OCI-LY1 (cell line): ENCODE data around the gene DUS3L.

Source experiments
- H2AFZ ChIP-seq: fragments of 200-600 bp; sonication (generic), shearing (Covaris generic); 2 replicates; pipeline ENCODE4 v1.6.0; 2014; ENCODE audit warnings: antibody characterized with exemption, mild to moderate bottlenecking, low read length
- H3F3A ChIP-seq: fragments of 200-600 bp; sonication (generic), shearing (Covaris generic); 2 replicates; pipeline ENCODE4 v1.6.0; 2014; ENCODE audit warnings: mild to moderate bottlenecking, antibody characterized with exemption, low read length, moderate library complexity; ENCODE audit not compliant: insufficient read depth
- H3K27ac ChIP-seq: fragments of 200-600 bp; sonication (generic); 2 replicates; pipeline ENCODE4 v1.5.1; 2014; ENCODE audit warnings: low read length, mixed run types, mild to moderate bottlenecking, low read depth; ENCODE audit not compliant: poor library complexity, severe bottlenecking
- H3K27me3 ChIP-seq: fragments of 200-600 bp; sonication (generic); 2 replicates; pipeline ENCODE4 v1.6.0; 2014; ENCODE audit warnings: antibody characterized with exemption, mild to moderate bottlenecking, low read length, moderate library complexity; ENCODE audit not compliant: insufficient read depth
- H3K36me3 ChIP-seq: fragments of 200-600 bp; sonication (generic); 2 replicates; pipeline ENCODE4 v1.6.1; 2014; ENCODE audit warnings: mild to moderate bottlenecking, antibody characterized with exemption, low read length, moderate library complexity, mixed read lengths; ENCODE audit not compliant: insufficient read depth
- H3K4me1 ChIP-seq: fragments of 200-600 bp; sonication (generic); 2 replicates; pipeline ENCODE4 v1.5.1; 2014; ENCODE audit warnings: mild to moderate bottlenecking, low read length, moderate library complexity; ENCODE audit not compliant: insufficient read depth, severe bottlenecking
- H3K4me2 ChIP-seq: fragments of 200-600 bp; sonication (generic), shearing (Covaris generic); 2 replicates; pipeline ENCODE4 v1.6.1; 2014; ENCODE audit warnings: low read length
- H3K4me3 ChIP-seq: fragments of 200-600 bp; sonication (generic); 2 replicates; pipeline ENCODE4 v1.5.1; 2014; ENCODE audit warnings: low read length, low read depth, mild to moderate bottlenecking, mixed read lengths; ENCODE audit not compliant: poor library complexity, severe bottlenecking
- H3K79me2 ChIP-seq: fragments of 200-600 bp; shearing (Covaris generic); 2 replicates; pipeline ENCODE4 v1.6.1; 2016; ENCODE audit warnings: mixed run types, low read length, mixed read lengths; ENCODE audit not compliant: insufficient read depth
- H3K9ac ChIP-seq: fragments of 200-600 bp; sonication (generic), shearing (Covaris generic); 2 replicates; pipeline ENCODE4 v1.6.1; 2014; ENCODE audit warnings: mild to moderate bottlenecking, low read length, mixed read lengths
- H3K9me2 ChIP-seq: fragments of 200-600 bp; sonication (generic), shearing (Covaris generic); 2 replicates; pipeline ENCODE4 v1.6.1; 2014; ENCODE audit warnings: low read depth, mild to moderate bottlenecking, low read length, mixed read lengths
- H3K9me3 ChIP-seq: fragments of 200-600 bp; shearing (Covaris generic); 2 replicates; pipeline ENCODE4 v1.6.1; 2014; ENCODE audit warnings: low read length, mixed read lengths
- H4K20me1 ChIP-seq: fragments of 200-600 bp; sonication (generic), shearing (Covaris generic); 2 replicates; pipeline ENCODE4 v1.6.0; 2016; ENCODE audit warnings: mild to moderate bottlenecking, low read length; ENCODE audit not compliant: insufficient read depth
- EZH2 ChIP-seq: fragments of 200-600 bp; sonication (generic), shearing (Covaris generic); IDR thresholded peaks from 2 replicates; pipeline ENCODE4 v1.8.0; 2017; ENCODE audit warnings: borderline replicate concordance, mixed run types, mild to moderate bottlenecking, antibody characterized with exemption, low read length, moderate library complexity, mixed read lengths
- TF ChIP-seq, protein P1 (sequence below): fragments of 200-600 bp; sonication (generic), shearing (Covaris generic); IDR thresholded peaks from 2 replicates; pipeline ENCODE4 v1.5.1; 2017; ENCODE audit warnings: mild to moderate bottlenecking, antibody characterized with exemption, low read length, moderate library complexity, mixed read lengths

Gene DUS3L

GRCh38 chr19:5795382-5795919 lies 4.5 kb upstream of the DUS3L start:
- Histone ChIP-seq H4K20me1 (no peaks in the 10 kb centered on the region), H3K27me3 (no peaks in the 10 kb centered on the region), H3K4me3 (no peak overlapping the region), H3K36me3 (no peaks in the 10 kb centered on the region), H2AFZ (no peak overlapping the region), H3K9ac (no peak overlapping the region), H3K9me2 (no peaks in the 10 kb centered on the region), H3K79me2 (no peaks in the 10 kb centered on the region), H3K4me1 (no peaks in the 10 kb centered on the region), H3K27ac (no peak overlapping the region), H3K4me2 (no peak overlapping the region), H3K9me3 (no peaks in the 10 kb centered on the region), H3F3A (no peaks in the 10 kb centered on the region)
- TF ChIP-seq EZH2 = no peak
- TF ChIP-seq, protein P1, sequence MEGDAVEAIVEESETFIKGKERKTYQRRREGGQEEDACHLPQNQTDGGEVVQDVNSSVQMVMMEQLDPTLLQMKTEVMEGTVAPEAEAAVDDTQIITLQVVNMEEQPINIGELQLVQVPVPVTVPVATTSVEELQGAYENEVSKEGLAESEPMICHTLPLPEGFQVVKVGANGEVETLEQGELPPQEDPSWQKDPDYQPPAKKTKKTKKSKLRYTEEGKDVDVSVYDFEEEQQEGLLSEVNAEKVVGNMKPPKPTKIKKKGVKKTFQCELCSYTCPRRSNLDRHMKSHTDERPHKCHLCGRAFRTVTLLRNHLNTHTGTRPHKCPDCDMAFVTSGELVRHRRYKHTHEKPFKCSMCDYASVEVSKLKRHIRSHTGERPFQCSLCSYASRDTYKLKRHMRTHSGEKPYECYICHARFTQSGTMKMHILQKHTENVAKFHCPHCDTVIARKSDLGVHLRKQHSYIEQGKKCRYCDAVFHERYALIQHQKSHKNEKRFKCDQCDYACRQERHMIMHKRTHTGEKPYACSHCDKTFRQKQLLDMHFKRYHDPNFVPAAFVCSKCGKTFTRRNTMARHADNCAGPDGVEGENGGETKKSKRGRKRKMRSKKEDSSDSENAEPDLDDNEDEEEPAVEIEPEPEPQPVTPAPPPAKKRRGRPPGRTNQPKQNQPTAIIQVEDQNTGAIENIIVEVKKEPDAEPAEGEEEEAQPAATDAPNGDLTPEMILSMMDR = no peak

- H3K4me3 ChIP-seq = no peak overlapping the region
- no peaks in the 10 kb centered on the region for H3K27me3 ChIP-seq
- no peaks in the 10 kb centered on the region for H4K20me1 ChIP-seq
- H3K27ac ChIP-seq = no peak overlapping the region
- H3K4me1 ChIP-seq = peaks cover 8% of the 10 kb centered on the region
- H3F3A ChIP-seq = no peaks in the 10 kb centered on the region
- H3K9ac ChIP-seq = no peak overlapping the region
- H3K79me2 ChIP-seq = no peaks in the 10 kb centered on the region
- H2AFZ ChIP-seq = no peak overlapping the region
- peaks cover 19% of the 10 kb centered on the region for H3K36me3 ChIP-seq
- H3K9me2 ChIP-seq = no peaks in the 10 kb centered on the region
- no peak overlapping the region for H3K4me2 ChIP-seq
- no peaks in the 10 kb centered on the region for H3K9me3 ChIP-seq
- TF ChIP-seq, protein P1 = no peak
- TF ChIP-seq EZH2 = no peak
These were observed 2.2 kb upstream of the DUS3L start for GRCh38 chr19:5793188-5793587.

DNA sequence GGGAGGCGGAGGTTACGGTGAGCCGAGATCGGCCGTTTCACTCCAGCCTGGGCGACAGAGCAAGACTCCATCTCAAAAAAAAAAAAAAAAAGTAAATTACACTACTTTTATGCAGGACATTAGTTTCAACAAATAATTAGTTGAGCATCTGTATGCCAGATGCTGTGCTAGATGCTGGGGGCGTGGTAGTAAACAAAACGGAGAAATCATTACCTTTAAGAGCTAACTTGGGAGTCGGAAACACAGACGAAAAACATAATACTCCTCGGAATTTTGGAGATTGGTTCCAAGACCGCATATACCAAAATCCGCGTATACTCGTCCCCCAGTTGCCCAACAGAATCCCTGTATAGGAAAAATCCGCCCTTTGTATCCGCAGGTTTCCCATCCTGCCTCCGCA lies 1.3 kb upstream of the DUS3L start:
- Histone ChIP-seq H2AFZ (no peak overlapping the region), H3K79me2 (no peaks in the 10 kb centered on the region), H4K20me1 (no peaks in the 10 kb centered on the region), H3K36me3 (peaks cover 29% of the 10 kb centered on the region), H3K27me3 (no peaks in the 10 kb centered on the region), H3K4me3 (no peak overlapping the region), H3K27ac (no peak overlapping the region), H3K9ac (no peak overlapping the region), H3K9me3 (no peaks in the 10 kb centered on the region), H3K9me2 (no peaks in the 10 kb centered on the region), H3K4me2 (no peak overlapping the region), H3K4me1 (peaks cover 8% of the 10 kb centered on the region), H3F3A (no peaks in the 10 kb centered on the region)
- TF ChIP-seq, protein P1 = no peak
- TF ChIP-seq EZH2 = no peak
